Thyroid gland (tissue), 4 donors: ENCODE results near the gene ZSWIM6.

Experiments used
- POLR2A ChIP-seq, 2 donors: fragments of 450-650 bp; IDR thresholded peaks; one replicate each; pipeline ENCODE4 v1.6.1; 2017; ENCODE audit warnings: antibody characterized with exemption in 2 of 2, mild to moderate bottlenecking in 2 of 2, moderate library complexity in 1 of 2
- TF ChIP-seq, protein P1 (sequence below), 6 experiments: fragments of 200-600 bp in 3 of 6; fragments of 450-650 bp in 3 of 6; sonication (generic) in 3 of 6; IDR thresholded peaks; one replicate each; pipeline ENCODE4 v1.5.1; 2016 to 2019; ENCODE audit warnings: antibody characterized with exemption in 6 of 6, mild to moderate bottlenecking in 2 of 6, inconsistent platforms in 1 of 6, moderate library complexity in 1 of 6

DNA sequence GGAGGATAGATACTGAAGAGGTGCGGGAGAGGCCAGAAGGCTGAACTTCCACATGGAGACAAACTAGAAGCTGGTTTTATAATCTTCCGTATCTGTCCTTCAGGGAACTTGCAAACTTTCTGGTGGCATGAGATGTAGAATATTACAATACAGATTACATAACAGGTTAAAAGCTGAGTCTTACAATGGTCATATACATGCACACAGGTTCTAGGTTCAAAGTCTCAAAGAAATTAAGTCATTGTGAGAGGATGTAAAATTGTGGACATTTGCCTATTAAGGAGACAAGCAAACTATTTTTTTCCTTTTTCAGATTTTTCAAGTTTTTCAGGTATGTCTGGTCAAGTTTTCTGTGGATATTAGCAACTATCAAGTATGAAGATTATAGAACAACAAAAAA is 10.4 kb upstream of the ZSWIM6 start:
- TF ChIP-seq POLR2A (IDR thresholded peaks at IDR 0.05): no peak
- TF ChIP-seq, protein P1, sequence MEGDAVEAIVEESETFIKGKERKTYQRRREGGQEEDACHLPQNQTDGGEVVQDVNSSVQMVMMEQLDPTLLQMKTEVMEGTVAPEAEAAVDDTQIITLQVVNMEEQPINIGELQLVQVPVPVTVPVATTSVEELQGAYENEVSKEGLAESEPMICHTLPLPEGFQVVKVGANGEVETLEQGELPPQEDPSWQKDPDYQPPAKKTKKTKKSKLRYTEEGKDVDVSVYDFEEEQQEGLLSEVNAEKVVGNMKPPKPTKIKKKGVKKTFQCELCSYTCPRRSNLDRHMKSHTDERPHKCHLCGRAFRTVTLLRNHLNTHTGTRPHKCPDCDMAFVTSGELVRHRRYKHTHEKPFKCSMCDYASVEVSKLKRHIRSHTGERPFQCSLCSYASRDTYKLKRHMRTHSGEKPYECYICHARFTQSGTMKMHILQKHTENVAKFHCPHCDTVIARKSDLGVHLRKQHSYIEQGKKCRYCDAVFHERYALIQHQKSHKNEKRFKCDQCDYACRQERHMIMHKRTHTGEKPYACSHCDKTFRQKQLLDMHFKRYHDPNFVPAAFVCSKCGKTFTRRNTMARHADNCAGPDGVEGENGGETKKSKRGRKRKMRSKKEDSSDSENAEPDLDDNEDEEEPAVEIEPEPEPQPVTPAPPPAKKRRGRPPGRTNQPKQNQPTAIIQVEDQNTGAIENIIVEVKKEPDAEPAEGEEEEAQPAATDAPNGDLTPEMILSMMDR (IDR thresholded peaks at IDR 0.05): no peak
